Pulmonary artery endothelial cell (primary cell): ENCODE measurements around the gene KCNJ5. TPM values are rescaled to one million over a fixed set of nuclear protein-coding genes. Genes with fewer than 3 reads are reported as not detected.

ENCODE experiments used
- DNase-seq: peaks from one replicate; pipeline ENCODE4 v3.0.0-alpha.2; 2011; ENCODE audit warnings: low read depth, low spot score
- total RNA-seq: library from RNA; depleted of rRNA; stranded (reverse); fragments of >200 nt; gene quantifications from 2 replicates; pipeline ENCODE4 v1.2.3, GENCODE V29; 2014

The KCNJ5 gene
- total RNA-seq, 1 donor from 2014 or later: not detected

DNA sequence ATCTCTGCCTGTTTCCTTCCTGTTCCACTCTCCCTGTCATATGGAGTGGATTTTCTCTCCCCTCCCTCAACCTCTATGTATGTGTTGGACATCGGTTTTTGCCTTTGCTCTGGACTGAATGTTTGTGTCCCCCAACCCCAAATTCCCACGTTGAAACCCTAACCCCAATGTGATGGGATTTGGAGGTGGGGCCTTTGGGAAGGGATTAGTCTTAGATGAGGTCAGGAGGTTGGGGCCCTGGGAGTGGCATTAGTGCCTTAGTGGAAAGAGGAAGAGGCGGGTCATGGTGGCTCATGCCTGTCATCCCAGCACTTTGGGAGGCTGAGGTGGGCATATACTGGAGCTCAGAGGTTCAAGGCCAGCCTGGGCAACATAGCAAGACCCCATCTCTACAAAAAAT, 39.9 kb downstream of the KCNJ5 start:
- DNase-seq: no peak

GRCh38 chr11:128931668-128932067, 40.5 kb downstream of the KCNJ5 start:
- no peak for DNase-seq

DNA sequence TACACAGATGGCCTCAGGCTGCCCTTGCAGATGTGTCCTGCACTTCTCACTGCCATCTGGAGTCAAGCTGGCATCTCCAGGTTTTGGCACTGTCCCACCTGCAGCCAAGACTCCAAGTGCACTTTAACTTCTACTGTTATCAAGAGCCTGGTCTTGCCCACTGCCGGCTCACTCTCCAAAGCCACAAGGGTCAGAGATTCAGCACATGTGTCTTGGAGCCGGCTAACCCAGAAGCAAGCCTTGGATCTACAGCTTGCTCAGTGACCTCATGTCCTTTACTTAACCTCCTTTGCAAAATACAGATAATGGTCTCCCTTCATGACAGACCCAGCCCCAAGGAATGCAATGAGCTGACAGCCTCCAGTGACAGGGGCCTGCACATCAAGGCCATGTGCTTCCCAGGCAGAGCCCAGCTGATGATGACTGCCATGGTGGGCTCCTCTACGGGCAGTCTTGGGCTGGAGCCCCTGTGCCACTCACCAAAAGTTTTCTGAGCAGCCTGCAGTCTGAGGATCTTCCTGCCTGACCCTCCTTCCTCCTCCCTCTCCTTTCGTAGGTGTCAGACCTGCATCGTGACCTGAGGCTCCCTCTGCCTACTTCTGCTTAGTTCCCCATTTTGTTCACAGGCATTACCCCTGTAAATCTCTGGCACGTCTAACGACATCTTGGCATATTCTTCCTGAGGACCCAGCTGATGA, 42.5 kb downstream of the KCNJ5 start:
- no peak for DNase-seq

DNA sequence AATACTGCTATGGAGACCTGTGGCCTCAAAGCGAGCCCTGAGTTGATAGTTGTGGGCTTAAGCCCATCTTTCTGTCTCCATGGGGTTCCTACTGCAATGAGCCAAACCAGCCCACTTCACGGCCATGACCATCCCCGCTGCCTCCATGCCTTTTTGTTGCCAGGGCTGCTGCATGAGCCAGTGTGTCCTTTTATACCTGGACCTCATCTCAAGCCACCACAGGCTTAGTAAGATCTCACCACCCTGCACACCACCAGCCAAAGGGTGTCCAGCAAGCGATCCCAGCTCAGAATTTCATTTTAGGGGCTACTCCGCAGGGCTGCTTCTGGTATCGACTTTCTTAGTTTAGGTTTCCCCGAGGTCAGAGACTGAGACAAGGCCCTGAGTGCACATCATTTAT, 43.2 kb downstream of the KCNJ5 start:
- DNase-seq: no peak

GRCh38 chr11:128934926-128935325, 43.8 kb downstream of the KCNJ5 start:
- DNase-seq: no peak

GRCh38 chr11:128936606-128937251, 45.6 kb downstream of the KCNJ5 start:
- no peak for DNase-seq

DNA sequence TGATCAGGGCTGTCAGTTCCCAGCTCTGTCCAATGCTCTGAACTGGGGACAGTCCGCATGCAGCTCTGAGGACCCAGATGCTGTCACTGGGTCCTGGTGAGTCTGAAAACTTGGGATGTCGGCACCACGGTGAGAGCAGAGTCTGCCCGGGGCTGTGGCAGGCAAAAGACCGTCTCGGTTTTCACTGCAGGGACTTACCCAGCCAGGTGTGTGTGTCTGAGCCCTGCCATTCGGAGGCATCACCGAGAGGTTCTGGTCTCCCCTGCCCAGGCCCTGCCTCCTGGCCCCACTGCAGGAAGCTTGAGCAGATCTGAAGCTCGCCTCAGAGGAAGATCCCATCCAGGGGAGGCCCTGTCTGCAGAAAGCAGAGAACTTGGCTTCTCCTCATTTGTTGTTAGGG, 46.3 kb downstream of the KCNJ5 start:
- DNase-seq: no peak

- DNase-seq: no peak
These were observed 47.2 kb downstream of the KCNJ5 start for GRCh38 chr11:128938156-128938885.

- no peak for DNase-seq
These were observed 48.4 kb downstream of the KCNJ5 start for GRCh38 chr11:128939591-128939990.

DNA sequence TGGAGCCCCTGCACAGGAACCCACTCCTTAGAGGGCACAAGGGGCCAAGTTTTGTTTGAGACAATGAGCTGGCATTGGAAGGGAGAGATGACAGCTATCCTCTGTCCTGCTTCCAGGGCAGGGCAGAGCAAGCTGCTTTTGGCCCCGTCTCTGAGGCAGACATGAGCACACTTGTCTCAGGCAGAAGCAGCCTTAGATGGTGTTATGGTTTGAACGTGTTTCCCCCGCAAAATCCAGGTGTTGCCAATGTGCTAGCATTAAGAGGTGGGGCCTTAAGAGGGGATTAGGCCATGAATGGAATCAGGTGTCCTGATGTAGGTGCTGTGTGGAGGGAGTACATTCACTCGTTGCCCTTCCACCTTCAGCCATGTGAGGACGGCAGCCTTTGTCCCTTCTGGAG, 49.0 kb downstream of the KCNJ5 start:
- no peak for DNase-seq

DNA sequence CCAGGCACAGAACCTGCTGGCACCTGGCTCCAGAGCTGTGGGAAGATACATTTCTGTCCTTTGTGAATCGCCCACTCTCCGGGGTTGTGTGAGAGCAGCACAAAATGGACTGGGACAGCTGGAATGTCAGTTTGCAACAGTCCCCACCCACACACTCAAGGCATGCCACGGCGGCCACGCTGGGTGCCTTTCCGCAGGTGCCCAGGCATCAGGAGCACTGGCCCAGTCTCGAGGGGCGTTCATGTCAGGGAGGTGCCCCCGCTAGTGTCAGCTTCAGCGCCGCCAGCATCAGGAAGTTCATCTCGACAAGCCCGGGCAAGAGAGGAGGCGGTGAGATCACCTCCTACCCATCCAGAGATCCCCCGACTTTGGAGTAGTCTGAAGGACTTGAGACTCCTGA, 49.4 kb downstream of the KCNJ5 start:
- DNase-seq: no peak

DNA sequence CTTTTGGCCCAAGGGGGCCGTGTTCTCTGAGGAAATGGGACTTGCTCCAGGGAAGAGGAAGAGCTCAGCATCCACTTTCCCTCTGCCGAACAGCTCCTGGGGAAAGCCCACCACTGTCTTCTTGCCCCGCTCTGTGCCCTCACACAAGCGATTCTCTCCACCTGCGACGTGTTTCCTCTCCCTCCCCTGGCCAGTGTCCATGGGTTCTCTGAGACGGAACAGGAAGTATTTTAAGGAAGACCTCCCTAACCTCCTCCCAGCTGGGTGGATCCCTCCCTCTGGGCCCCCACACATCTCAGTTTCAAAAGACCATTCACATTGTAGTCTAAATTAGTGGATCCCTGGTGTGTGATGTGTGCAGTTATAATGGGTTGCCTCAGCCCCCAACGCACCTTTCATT, 50.0 kb downstream of the KCNJ5 start:
- DNase-seq: no peak

DNA sequence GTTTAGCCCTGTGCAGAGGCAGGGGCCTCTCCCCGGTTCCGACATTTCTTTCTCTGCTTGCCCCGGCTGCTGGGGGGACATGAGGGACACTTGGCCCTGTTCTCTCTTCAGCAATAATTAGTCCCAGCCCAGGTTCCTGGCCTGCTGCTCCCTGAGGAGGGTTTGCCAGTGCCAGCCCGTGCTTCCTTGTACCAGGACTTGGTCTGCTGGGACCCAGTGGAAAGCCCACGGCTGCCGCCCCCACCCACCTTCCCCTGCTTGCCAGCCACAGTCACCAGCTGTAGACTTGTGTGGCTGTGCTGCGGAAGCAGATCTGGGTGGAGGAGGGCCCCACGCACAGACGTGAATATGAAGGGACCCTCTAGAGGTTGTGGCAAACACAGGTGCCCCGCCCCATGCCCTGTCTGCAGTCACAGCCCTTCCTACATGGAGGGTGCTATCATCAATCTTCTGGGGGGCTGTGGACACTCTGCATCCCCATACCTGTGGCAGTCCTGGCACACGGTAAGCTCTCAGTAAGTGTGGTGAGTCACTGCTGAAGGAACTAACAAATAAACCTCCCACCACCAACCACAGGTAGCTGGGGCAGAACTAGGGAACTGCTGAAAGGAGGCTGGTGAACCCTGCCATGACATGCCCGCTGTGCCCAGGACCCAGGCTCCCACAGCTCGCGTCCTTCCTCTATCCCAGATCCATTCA, 50.6 kb downstream of the KCNJ5 start:
- DNase-seq: no peak

- DNase-seq: no peak
These were observed 51.1 kb downstream of the KCNJ5 start for GRCh38 chr11:128942272-128942612.

DNA sequence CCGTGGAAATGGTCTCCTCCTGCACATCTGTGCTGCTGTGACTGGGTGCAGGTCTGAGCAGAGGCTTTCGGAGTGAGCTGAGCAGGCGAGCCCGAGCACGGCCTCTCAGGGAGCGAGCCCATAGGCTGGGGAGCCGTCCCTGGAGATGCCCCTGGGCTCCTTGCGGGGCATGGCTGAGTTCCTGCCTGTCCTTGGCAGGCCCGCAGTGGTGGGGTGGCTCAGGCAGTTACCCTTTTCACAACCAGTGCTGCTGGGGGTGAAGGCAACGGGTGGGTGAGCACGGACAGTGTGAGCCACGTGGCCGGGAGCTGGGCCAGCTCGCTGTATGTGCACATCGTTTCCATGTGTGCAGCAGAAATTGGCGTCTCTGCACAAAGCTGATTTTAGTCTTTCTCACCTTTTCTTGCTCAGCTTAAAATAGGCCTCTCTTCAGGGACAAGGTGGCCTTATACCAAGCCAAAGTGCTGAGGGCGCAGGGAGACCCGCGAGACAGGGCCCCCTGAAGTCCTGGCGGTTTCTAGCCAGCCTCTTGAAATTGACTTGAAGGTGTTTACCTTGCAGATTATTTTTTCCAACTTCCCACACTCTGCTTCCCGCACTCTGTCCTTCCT, 51.8 kb downstream of the KCNJ5 start, which contains the start of gene TP53AIP1:
Gene TP53AIP1, minus strand, starts transcription at position 55 of the 611 bp plus-strand sequence. CDS start 5,053 bp downstream, outside the sequence.
- no peak for DNase-seq

DNA sequence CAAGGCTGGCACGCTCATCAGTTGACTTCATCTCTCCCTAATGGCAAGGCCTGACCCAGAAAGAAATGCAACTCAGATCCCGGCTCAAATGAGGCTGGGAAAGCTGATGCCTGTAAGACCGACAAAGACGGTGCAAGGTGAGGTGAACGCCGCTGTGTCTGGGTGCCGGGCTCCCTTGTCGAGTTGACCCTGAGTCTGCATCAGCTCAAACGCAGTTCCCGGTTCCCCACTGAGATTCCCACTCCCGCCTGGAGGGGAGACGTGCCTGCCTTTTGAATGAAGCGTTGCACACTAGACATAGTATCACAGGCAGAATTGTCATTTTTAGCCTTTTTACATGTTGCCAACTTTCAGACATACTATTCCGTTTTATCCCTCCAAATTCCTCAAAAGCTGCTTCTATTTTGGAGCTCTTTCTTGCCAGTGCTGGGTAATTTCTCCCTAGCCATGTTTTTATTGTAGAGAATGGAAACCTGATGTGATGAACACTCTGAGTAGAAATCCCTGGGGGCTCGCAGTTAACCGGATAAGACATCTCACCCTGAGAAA, 52.3 kb downstream of the KCNJ5 start:
- no peak for DNase-seq

- DNase-seq: no peak
These were observed 55.5 kb downstream of the KCNJ5 start for GRCh38 chr11:128946648-128947047.

- no peak for DNase-seq
These were observed 56.6 kb downstream of the KCNJ5 start for GRCh38 chr11:128947773-128948172.

DNA sequence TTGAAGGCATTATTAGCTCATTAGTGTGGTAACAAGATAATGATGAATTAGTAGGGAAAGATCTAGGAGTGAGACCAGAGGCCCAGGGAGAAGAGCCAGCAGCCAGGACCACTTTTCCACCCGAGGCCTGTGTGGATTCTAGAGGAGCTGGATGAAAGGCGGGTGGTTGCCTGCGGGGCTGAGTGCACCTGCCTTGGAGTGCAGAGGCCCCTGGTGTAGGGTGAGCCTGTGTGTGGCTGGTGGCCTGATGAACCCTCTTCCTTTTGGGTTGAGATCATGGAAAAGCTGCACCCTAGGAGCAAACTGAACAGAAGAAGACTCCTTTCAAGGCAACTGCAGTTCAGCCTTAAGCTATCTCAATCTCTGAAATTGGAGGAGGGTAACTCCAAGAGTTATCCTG, 57.4 kb downstream of the KCNJ5 start:
- no peak for DNase-seq

DNA sequence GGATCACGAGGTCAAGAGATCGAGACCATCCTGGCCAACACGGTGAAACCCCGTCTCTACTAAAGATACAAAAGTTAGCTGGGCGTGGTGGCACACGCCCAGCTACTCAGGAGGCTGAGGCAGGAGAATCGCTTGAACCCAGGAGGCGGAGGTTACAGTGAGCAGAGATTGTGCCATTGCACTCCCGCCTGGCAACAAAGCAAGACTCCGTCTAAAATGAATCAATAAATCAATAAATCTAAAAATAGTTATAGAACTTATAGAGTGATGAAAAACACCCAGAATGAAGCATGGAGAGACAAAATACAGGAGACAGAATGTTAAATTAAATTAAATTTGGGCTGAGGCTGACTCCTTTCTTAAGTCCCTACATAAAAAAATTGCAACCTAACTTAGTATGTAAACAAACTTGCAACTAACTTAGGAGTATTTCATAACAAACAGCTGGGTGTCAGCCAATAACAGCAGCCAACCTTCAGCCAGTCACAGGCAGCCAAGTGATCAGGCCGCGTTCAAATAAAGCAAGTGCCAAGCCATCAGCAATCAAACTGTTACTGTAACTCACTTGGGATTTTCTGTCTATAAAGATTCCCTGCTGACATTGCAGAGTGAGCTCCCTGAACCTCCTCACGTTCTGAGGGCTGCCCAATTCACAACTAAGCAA, 58.8 kb downstream of the KCNJ5 start:
- no peak for DNase-seq

DNA sequence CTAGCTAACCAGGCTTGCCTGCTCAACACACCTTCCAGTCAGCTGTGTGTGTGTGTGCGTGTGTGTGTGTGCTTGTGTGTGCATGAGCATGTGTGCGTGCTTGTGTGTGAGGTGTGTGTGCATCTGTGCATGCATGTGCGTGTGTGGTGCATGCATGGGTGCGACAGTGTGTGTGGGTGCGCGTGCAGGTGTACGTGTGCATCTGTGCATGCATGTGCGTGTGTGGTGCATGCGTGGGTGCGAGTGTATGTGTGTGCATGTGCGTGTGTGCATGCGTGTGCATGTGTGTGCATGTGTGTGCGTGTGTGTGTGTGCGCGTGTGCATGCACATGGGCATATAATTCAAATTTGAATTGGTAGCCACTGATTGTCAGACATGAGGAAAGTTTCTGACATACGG, 62.0 kb downstream of the KCNJ5 start:
- no peak for DNase-seq
